K562 (cell line): ENCODE data around the gene B3GAT1. TPM values are rescaled to one million over a fixed set of nuclear protein-coding genes. Genes with fewer than 3 reads are reported as not detected.

Experiments
- ATAC-seq: fragments of 200-7000 bp; cut with Tn5 transposase; 3 replicates; pipeline ENCODE4 v1.9.1; 2020; ENCODE audit warnings: moderate library complexity
- BruUV-seq: library from RNA; stranded (reverse); fragments of 400-500 nt; replicated peaks from 2 replicates; lab custom pipeline; 2021; lab: Mats Ljungman, UMichigan
- CTCF ChIA-PET: fragments of 300-600 bp; formaldehyde crosslinking; extraction: SDS; loops from one replicate; lab custom pipeline; 2021; ENCODE audit warnings: low intra/inter-chr PET ratio; lab: Yijun Ruan, JAX
- POLR2A ChIA-PET: fragments of 300-600, 350-650 bp; sonication (Branson Sonifier 250); formaldehyde crosslinking; extraction: SDS; loops from one replicate; lab custom pipeline; 2021; ENCODE audit warnings: antibody characterized with exemption, inconsistent platforms; lab: Yijun Ruan, JAX
- DNase-seq, 4 experiments: peaks; one replicate each; pipeline versions ENCODE4 v3.0.0 to v3.0.0-alpha.2; 2011 to 2018; ENCODE audit warnings: low spot score in 3 of 4, mixed read lengths in 3 of 4; ENCODE audit errors: extremely low read depth in 1 of 4
- FAIRE-seq: peaks from 2 replicates; lab custom pipeline; 2011; peaks lifted over from hg19 to GRCh38; lab: Jason Lieb, UNC
- H2AFZ ChIP-seq: 2 replicates; pipeline ENCODE4 v1.6.0; 2011; ENCODE audit warnings: low read depth, low read length, control low read depth, inconsistent platforms
- H3K27ac ChIP-seq: fragments of 200-600 bp; 3 replicates; pipeline ENCODE4 v1.8.0; 2011; ENCODE audit warnings: low read depth, mild to moderate bottlenecking, control low read depth, inconsistent platforms, low read length, moderate library complexity, mixed read lengths; ENCODE audit errors: extremely low read depth
- H3K27me3 ChIP-seq, 2 experiments: fragments of 300-600 bp in 1 of 2; 2 replicates in 1 of 2; 3 replicates in 1 of 2; pipeline versions ENCODE4 v1.6.0 to v1.8.0; 2011; ENCODE audit warnings: inconsistent platforms in 2 of 2, low read length in 2 of 2, mild to moderate bottlenecking in 1 of 2, mixed read lengths in 1 of 2, moderate library complexity in 1 of 2; ENCODE audit not compliant: control insufficient read depth in 2 of 2, insufficient read depth in 2 of 2
- H3K36me3 ChIP-seq: fragments of 300-600 bp; 3 replicates; pipeline ENCODE4 v1.8.0; 2011; ENCODE audit warnings: mild to moderate bottlenecking, low read length, inconsistent platforms; ENCODE audit not compliant: control insufficient read depth, insufficient read depth
- H3K4me1 ChIP-seq, 2 experiments: fragments of 200-600 bp in 1 of 2; replicated peaks in 1 of 2; 2 replicates in 1 of 2; 3 replicates in 1 of 2; pipeline versions ENCODE4 v1.5.1 to v1.8.0; 2011; ENCODE audit warnings: inconsistent platforms in 2 of 2, low read length in 2 of 2, mild to moderate bottlenecking in 1 of 2, mixed read lengths in 1 of 2, moderate library complexity in 1 of 2; ENCODE audit not compliant: control insufficient read depth in 2 of 2, insufficient read depth in 2 of 2
- H3K4me2 ChIP-seq: 2 replicates; pipeline ENCODE4 v1.6.1; 2011; ENCODE audit warnings: low read length, control low read depth, inconsistent platforms, mixed read lengths; ENCODE audit not compliant: insufficient read depth
- H3K4me3 ChIP-seq: fragments of 200-600 bp; sonication (generic), shearing (Covaris generic); 2 replicates; pipeline ENCODE4 v1.5.1; 2016; ENCODE audit warnings: control low read depth, inconsistent platforms
- H3K79me2 ChIP-seq: fragments of 200-600 bp; 3 replicates; pipeline ENCODE4 v1.8.0; 2011; ENCODE audit warnings: low read length, inconsistent platforms; ENCODE audit not compliant: control insufficient read depth, insufficient read depth
- H3K9ac ChIP-seq, 2 experiments: 2 replicates each; pipeline versions ENCODE4 v1.6.0 to v1.6.1; 2011; ENCODE audit warnings: low read depth in 2 of 2, low read length in 2 of 2, control low read depth in 1 of 2, inconsistent platforms in 1 of 2, mild to moderate bottlenecking in 1 of 2, mixed read lengths in 1 of 2; ENCODE audit not compliant: insufficient read depth in 1 of 2
- H3K9me1 ChIP-seq: one replicate; pipeline ENCODE4 v1.6.0; 2011; ENCODE audit warnings: inconsistent platforms, mild to moderate bottlenecking, low read length, moderate library complexity; ENCODE audit not compliant: control insufficient read depth, insufficient read depth
- H3K9me3 ChIP-seq: replicated peaks from 2 replicates; pipeline ENCODE4 v1.5.1; 2011; ENCODE audit warnings: low read depth, low read length, inconsistent platforms; ENCODE audit not compliant: control insufficient read depth, insufficient read depth
- H4K20me1 ChIP-seq: replicated peaks from 2 replicates; pipeline ENCODE4 v1.6.1; 2011; ENCODE audit warnings: low read length, inconsistent platforms, mixed read lengths; ENCODE audit not compliant: control insufficient read depth, insufficient read depth
- KLF6 ChIP-seq: fragments of 250-450 bp; sonication (Bioruptor Pico); IDR thresholded peaks from 2 replicates; pipeline ENCODE4 v1.4.0; 2020; ENCODE audit warnings: mild to moderate bottlenecking, moderate library complexity, borderline replicate concordance
- MTA1 ChIP-seq: fragments of 450-650 bp; IDR thresholded peaks from 2 replicates; pipeline ENCODE4 v1.6.1; 2017; ENCODE audit warnings: borderline replicate concordance
- TEAD2 ChIP-seq: fragments of 450-650 bp; IDR thresholded peaks from 2 replicates; pipeline ENCODE4 v1.6.1; 2016; ENCODE audit warnings: missing genetic modification characterization, control low read depth, missing compliant biosample characterization
- ZNF232 ChIP-seq: sonication (generic); formaldehyde crosslinking; IDR thresholded peaks from 2 replicates; pipeline ENCODE4 v1.8.0; 2022; ENCODE audit warnings: mild to moderate bottlenecking, missing genetic modification reagents
- ZNF444 ChIP-seq: fragments of 250-450 bp; sonication (Bioruptor Pico); IDR thresholded peaks from 2 replicates; pipeline ENCODE4 v1.4.0; 2020; ENCODE audit warnings: mild to moderate bottlenecking, moderate library complexity
- ZNF707 ChIP-seq: fragments of 250-450 bp; sonication (Bioruptor Pico); conservative IDR thresholded peaks from 2 replicates; pipeline ENCODE4 v1.8.0; 2022; ENCODE audit warnings: inconsistent platforms, mild to moderate bottlenecking, moderate library complexity
- ZNF76 ChIP-seq: fragments of 250-450 bp; sonication (Bioruptor Pico); IDR thresholded peaks from 2 replicates; pipeline ENCODE4 v1.4.0; 2020; ENCODE audit warnings: mild to moderate bottlenecking, moderate library complexity, borderline replicate concordance
- WGBS: fragments of 100-300 bp; shearing (Covaris generic); methylation state at CpG from one replicate; pipeline ENCODE4 v1.1.6; 2016; ENCODE audit warnings: low coverage, mixed read lengths; ENCODE audit not compliant: insufficient coverage; ENCODE audit errors: missing lambda C conversion rate; 5-methylcytosine and 5-hydroxymethylcytosine counted together
- in situ Hi-C: fragments of 300-500 bp; cut with MboI; formaldehyde crosslinking; loops from 4 replicates; pipeline ENCODE4 v1.15.0; 2018; ENCODE audit warnings: inconsistent platforms, mixed read lengths
- intact Hi-C: fragments of 100-400 bp; cut with micrococcal nuclease; formaldehyde crosslinking; loops from 2 replicates; pipeline ENCODE4 v1.14.2; 2022
- polyA plus RNA-seq, 8 experiments: library from polyadenylated mRNA; depleted of rRNA in 4 of 8; stranded (reverse) in 5 of 8; unstranded in 3 of 8; fragments of >200 nt; fragmentation: Nextera tagmentation in 2 of 8; fragmentation: Illumina TruSeq in 1 of 8; extraction: Ambion mirVana in 2 of 8; extraction: Trizol in 1 of 8; gene quantifications; 2 replicates each; pipeline versions ENCODE4 v1.2.1 to v1.2.3, GENCODE V29; 2011 to 2014; ENCODE audit warnings: inconsistent platforms in 1 of 8, missing spikeins in 1 of 8
- total RNA-seq, 7 experiments: library from RNA; depleted of rRNA in 6 of 7; stranded (reverse); fragments of >200 nt in 6 of 7; fragmentation: Illumina TruSeq in 2 of 7; extraction: Trizol in 2 of 7; gene quantifications; 2 replicates each; pipeline versions ENCODE4 v1.2.1 to v1.2.3, GENCODE V29; 2011 to 2021; ENCODE audit warnings: low replicate concordance in 1 of 7
- TF ChIP-seq, protein P1 (sequence below): fragments of 250-450 bp; sonication (Bioruptor Pico); IDR thresholded peaks from 2 replicates; pipeline ENCODE4 v1.4.0; 2020

B3GAT1 gene
- total and polyA plus RNA-seq, 9 of the 15 experiments (the other 6 are each of a cell fraction or from before 2014, with no cell fraction given) = 0.01 to 0.53 (median 0.14) TPM; not detected in 1

DNA sequence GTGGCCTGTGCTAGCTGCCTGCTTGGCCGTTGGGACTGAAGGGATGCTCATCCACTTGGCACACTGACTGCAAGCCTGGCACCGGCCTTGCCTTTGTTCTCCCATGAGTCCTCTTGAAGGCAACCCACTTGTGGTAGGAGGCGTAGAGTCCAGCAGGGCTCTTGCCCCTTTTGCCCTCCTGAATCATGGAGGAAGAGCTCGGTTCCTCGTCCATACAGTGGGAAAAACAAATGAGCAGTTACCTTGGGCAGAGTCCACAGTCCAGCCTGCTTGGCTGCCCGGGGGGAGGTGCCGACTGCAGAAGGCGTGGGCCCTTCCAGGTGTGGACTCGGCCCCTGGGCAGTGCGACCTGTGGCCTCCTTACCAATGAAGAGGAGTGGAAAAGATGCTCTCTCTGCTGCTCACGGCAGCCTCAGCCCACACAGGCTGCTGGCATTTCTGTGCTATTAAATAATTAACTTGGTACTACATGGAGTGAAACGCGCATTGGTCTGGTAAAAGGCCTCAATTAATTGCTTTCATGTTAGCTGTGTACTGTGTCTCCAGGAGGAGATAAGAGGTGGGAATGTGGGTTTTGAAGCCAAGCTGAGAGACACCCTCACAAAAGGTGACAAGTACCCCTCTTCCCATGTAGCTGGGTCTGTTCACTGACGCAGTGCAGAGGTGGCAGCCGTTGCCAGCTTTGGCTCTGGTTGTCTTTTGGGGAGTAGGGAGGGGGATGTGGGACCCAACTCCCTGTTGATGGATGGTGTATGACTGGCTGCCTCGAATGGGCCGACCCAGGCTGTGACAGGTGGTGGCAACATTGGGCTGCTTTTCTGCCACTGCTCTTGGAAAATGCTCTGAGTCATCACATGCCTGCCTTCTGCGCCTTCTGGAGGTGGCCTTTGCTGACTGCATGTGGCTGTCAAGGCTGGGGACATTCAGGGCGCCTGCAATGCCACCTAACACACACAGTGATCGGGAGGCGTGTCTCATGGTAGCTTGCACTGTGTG lies 26.8 kb upstream of the B3GAT1 start (continued):
- TF ChIP-seq ZNF707 (no peak), ZNF444 (CRISPR knock-in tag) (no peak), TEAD2 (tag) (no peak), ZNF232 (CRISPR knock-in tag) (no peak)
- TF ChIP-seq, protein P1, sequence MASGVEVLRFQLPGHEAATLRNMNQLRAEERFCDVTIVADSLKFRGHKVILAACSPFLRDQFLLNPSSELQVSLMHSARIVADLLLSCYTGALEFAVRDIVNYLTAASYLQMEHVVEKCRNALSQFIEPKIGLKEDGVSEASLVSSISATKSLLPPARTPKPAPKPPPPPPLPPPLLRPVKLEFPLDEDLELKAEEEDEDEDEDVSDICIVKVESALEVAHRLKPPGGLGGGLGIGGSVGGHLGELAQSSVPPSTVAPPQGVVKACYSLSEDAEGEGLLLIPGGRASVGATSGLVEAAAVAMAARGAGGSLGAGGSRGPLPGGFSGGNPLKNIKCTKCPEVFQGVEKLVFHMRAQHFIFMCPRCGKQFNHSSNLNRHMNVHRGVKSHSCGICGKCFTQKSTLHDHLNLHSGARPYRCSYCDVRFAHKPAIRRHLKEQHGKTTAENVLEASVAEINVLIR (CRISPR knock-in tag) = no peak

DNA sequence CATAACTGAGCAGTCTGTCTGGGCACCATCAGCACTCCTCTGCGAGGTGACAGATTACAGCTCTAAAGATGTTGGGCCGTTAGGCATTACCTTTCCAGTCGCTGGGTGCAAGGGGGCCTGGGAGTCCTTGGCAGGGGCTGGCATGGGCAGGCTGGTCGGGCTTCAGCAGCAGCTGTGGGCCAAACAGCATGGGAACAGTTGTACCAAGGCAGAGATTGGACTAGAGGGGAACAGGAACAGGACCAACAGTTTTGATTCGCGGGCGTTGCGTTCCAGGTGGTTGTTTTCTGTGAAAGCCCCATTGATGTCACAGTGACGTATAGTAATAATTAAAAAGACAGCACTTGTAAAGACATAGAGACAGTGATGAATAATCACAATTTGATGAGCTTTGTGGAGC lies 25.8 kb upstream of the B3GAT1 start:
- Histone ChIP-seq H3K9me1 (no peaks in the 10 kb centered on the region), H3K27me3 (peaks cover 2 to 59% of the 10 kb centered on the region in 2 experiments; a peak in 3 of 5 replicates), H3K9ac (no peak overlapping the region)
- 2% methylated on average over 7 of the region's 9 CpGs for WGBS
- no peak for DNase-seq
- no peak for TF ChIP-seq ZNF76 (CRISPR knock-in tag)
- TF ChIP-seq KLF6 (CRISPR knock-in tag) = no peak
- TF ChIP-seq MTA1 = no peak
- TF ChIP-seq, all 486 proteins: peak for 0
- no TSS peak for BruUV-seq
- intact Hi-C loops (no loop called here), in situ Hi-C loops (no loop called here)
- no peaks in the 10 kb centered on the region for H3K9me3 ChIP-seq
- H4K20me1 ChIP-seq = no peaks in the 10 kb centered on the region
- ATAC-seq (no peak), FAIRE-seq (no peak)
- no peaks in the 10 kb centered on the region; the same call in 2 of the 3 replicates for H3K79me2 ChIP-seq
- POLR2A ChIA-PET = interaction anchor here (0.7 kb wide), 1 partner anchor 345 kb away, joined by 3 read pairs; no protein-coding TSS in a partner anchor
- CTCF ChIA-PET = no interaction called here
- no peak overlapping the region for H3K4me3 ChIP-seq
- H3K4me2 ChIP-seq = no peak overlapping the region
- no peak overlapping the region for H3K27ac ChIP-seq
- H2AFZ ChIP-seq = no peak overlapping the region
- no peaks in the 10 kb centered on the region for H3K36me3 ChIP-seq
- no peaks in the 10 kb centered on the region for H3K4me1 ChIP-seq
